ENCODE measurements around the gene FBXW12.

Gene FBXW12

GRCh38 chr3:48402281-48402732, 30.3 kb downstream of the FBXW12 start:
- TF ChIP-seq EZH2phosphoT487 (IDR thresholded peaks at IDR 0.05; ENCODE audit: low read depth) (no peak), CTCF (IDR thresholded peaks at IDR 0.05; ENCODE audit: low read depth, low read length) (no peak)

GRCh38 chr3:48402907-48403306, 30.9 kb downstream of the FBXW12 start:
- Histone ChIP-seq H2AFZ (ENCODE audit: low read depth, low read length) (no peak overlapping the region), H3K36me3 (replicated peaks; ENCODE audit: low read depth, low read length) (no peaks in the 10 kb centered on the region)

More at GRCh38 chr3:48402281-48402732, 30.3 kb downstream of the FBXW12 start:
- Histone ChIP-seq H4K20me1 (ENCODE audit: insufficient read depth, low read length) (no peaks in the 10 kb centered on the region), H3K9ac (ENCODE audit: low read length) (no peak overlapping the region), H3K79me2 (ENCODE audit: low read length) (no peaks in the 10 kb centered on the region), H3K9me3 (ENCODE audit: insufficient read depth, low read length) (no peaks in the 10 kb centered on the region), H2AFZ (ENCODE audit: low read depth, low read length) (no peak overlapping the region), H3K4me1 (ENCODE audit: low read length) (no peaks in the 10 kb centered on the region), H3K27ac (ENCODE audit: low read length) (no peak overlapping the region), H3K27me3 (ENCODE audit: low read depth, low read length) (no peaks in the 10 kb centered on the region), H3K36me3 (replicated peaks; ENCODE audit: low read depth, low read length) (no peaks in the 10 kb centered on the region), H3K4me3 (ENCODE audit: low read length) (no peak overlapping the region), H3K4me2 (ENCODE audit: low read length) (no peak overlapping the region)

GRCh38 chr3:48403533-48404439, 31.8 kb downstream of the FBXW12 start:
- H3K4me3 ChIP-seq (ENCODE audit: low read length): no peak overlapping the region
- H4K20me1 ChIP-seq (ENCODE audit: insufficient read depth, low read length): no peaks in the 10 kb centered on the region
- TF ChIP-seq CTCF (IDR thresholded peaks at IDR 0.05; ENCODE audit: low read depth, low read length) (no peak), EZH2phosphoT487 (IDR thresholded peaks at IDR 0.05; ENCODE audit: low read depth) (no peak)
- no peaks in the 10 kb centered on the region for H3K9me3 ChIP-seq (ENCODE audit: insufficient read depth, low read length)
- no peak overlapping the region for H3K9ac ChIP-seq (ENCODE audit: low read length)
- no peaks in the 10 kb centered on the region for H3K27me3 ChIP-seq (ENCODE audit: low read depth, low read length)
- H2AFZ ChIP-seq (ENCODE audit: low read depth, low read length): no peak overlapping the region
- no peaks in the 10 kb centered on the region for H3K36me3 ChIP-seq (replicated peaks; ENCODE audit: low read depth, low read length)
- no peaks in the 10 kb centered on the region for H3K4me1 ChIP-seq (ENCODE audit: low read length)
- no peak overlapping the region for H3K4me2 ChIP-seq (ENCODE audit: low read length)
- H3K79me2 ChIP-seq (ENCODE audit: low read length): no peaks in the 10 kb centered on the region
- H3K27ac ChIP-seq (ENCODE audit: low read length): no peak overlapping the region

More at GRCh38 chr3:48402907-48403306, 30.9 kb downstream of the FBXW12 start:
- no peaks in the 10 kb centered on the region for H3K79me2 ChIP-seq (ENCODE audit: low read length)
- H4K20me1 ChIP-seq (ENCODE audit: insufficient read depth, low read length): no peaks in the 10 kb centered on the region
- no peaks in the 10 kb centered on the region for H3K27me3 ChIP-seq (ENCODE audit: low read depth, low read length)
- H3K4me2 ChIP-seq (ENCODE audit: low read length): no peak overlapping the region
- H3K9ac ChIP-seq (ENCODE audit: low read length): no peak overlapping the region
- H3K4me1 ChIP-seq (ENCODE audit: low read length): no peaks in the 10 kb centered on the region
- H3K9me3 ChIP-seq (ENCODE audit: insufficient read depth, low read length): no peaks in the 10 kb centered on the region
- no peak overlapping the region for H3K27ac ChIP-seq (ENCODE audit: low read length)
- H3K4me3 ChIP-seq (ENCODE audit: low read length): no peak overlapping the region
- TF ChIP-seq EZH2phosphoT487 (IDR thresholded peaks at IDR 0.05; ENCODE audit: low read depth) (no peak), CTCF (IDR thresholded peaks at IDR 0.05; ENCODE audit: low read depth, low read length) (no peak)

- H3K4me1 ChIP-seq (ENCODE audit: low read length): no peaks in the 10 kb centered on the region
- H3K27me3 ChIP-seq (ENCODE audit: low read depth, low read length): no peaks in the 10 kb centered on the region
- H3K4me2 ChIP-seq (ENCODE audit: low read length): no peak overlapping the region
- H3K36me3 ChIP-seq (replicated peaks; ENCODE audit: low read depth, low read length): peaks cover 4% of the 10 kb centered on the region
- H3K27ac ChIP-seq (ENCODE audit: low read length): no peak overlapping the region
- H4K20me1 ChIP-seq (ENCODE audit: insufficient read depth, low read length): no peaks in the 10 kb centered on the region
- no peak overlapping the region for H2AFZ ChIP-seq (ENCODE audit: low read depth, low read length)
- H3K4me3 ChIP-seq (ENCODE audit: low read length): no peak overlapping the region
- H3K9me3 ChIP-seq (ENCODE audit: insufficient read depth, low read length): no peaks in the 10 kb centered on the region
- H3K79me2 ChIP-seq (ENCODE audit: low read length): no peaks in the 10 kb centered on the region
- TF ChIP-seq EZH2phosphoT487 (IDR thresholded peaks at IDR 0.05; ENCODE audit: low read depth): no peak
- no peak for TF ChIP-seq CTCF (IDR thresholded peaks at IDR 0.05; ENCODE audit: low read depth, low read length)
- no peak overlapping the region for H3K9ac ChIP-seq (ENCODE audit: low read length)
These were observed 32.7 kb downstream of the FBXW12 start for GRCh38 chr3:48404440-48405342.

Measured in OCI-LY3 (cell line).